ENCODE data around the gene TLR8.

TLR8 gene

GRCh38 chrX:12906046-12906761 lies at the start of gene TLR8:
TSS of gene TLR8 (plus strand) at chrX:12906620. CDS start at chrX:12906707, 87 bp downstream.
- DNase-seq (ENCODE audit: low spot score), result no peak

- DNase-seq (ENCODE audit: low spot score), result no peak
Measured at GRCh38 chrX:12865359-12865758, 41.1 kb upstream of the TLR8 start.

GRCh38 chrX:12866451-12867377 lies 39.7 kb upstream of the TLR8 start, which contains the start of gene TLR7:
TSS of gene TLR7 (plus strand) at chrX:12867072. CDS start at chrX:12867579, 507 bp downstream.
- DNase-seq (ENCODE audit: low spot score), result no peak

- no peak for DNase-seq (ENCODE audit: low spot score)
Measured at GRCh38 chrX:12867685-12868084, 38.7 kb upstream of the TLR8 start.

- DNase-seq (ENCODE audit: low spot score), result no peak
Measured at GRCh38 chrX:12868747-12869146, 37.7 kb upstream of the TLR8 start.

GRCh38 chrX:12871257-12871656 lies 35.2 kb upstream of the TLR8 start:
- no peak for DNase-seq (ENCODE audit: low spot score)

GRCh38 chrX:12872741-12873140 lies 33.7 kb upstream of the TLR8 start:
- no peak for DNase-seq (ENCODE audit: low spot score)

GRCh38 chrX:12874581-12874980 lies 31.8 kb upstream of the TLR8 start:
- no peak for DNase-seq (ENCODE audit: low spot score)

- DNase-seq (ENCODE audit: low spot score), result no peak
Measured at GRCh38 chrX:12877386-12877785, 29.0 kb upstream of the TLR8 start.

GRCh38 chrX:12878536-12878935 lies 27.9 kb upstream of the TLR8 start:
- DNase-seq (ENCODE audit: low spot score), result no peak

- DNase-seq (ENCODE audit: low spot score), result no peak
Measured at GRCh38 chrX:12881914-12882313, 24.5 kb upstream of the TLR8 start.

GRCh38 chrX:12885508-12885907 lies 20.9 kb upstream of the TLR8 start:
- no peak for DNase-seq (ENCODE audit: low spot score)

GRCh38 chrX:12886545-12886944 lies 19.9 kb upstream of the TLR8 start:
- no peak for DNase-seq (ENCODE audit: low spot score)

GRCh38 chrX:12887141-12887540 lies 19.3 kb upstream of the TLR8 start:
- DNase-seq (ENCODE audit: low spot score), result no peak

- no peak for DNase-seq (ENCODE audit: low spot score)
Measured at GRCh38 chrX:12887767-12888166, 18.7 kb upstream of the TLR8 start.

GRCh38 chrX:12890467-12890866 lies 16.0 kb upstream of the TLR8 start:
- DNase-seq (ENCODE audit: low spot score), result no peak

- DNase-seq (ENCODE audit: low spot score), result no peak
Measured at GRCh38 chrX:12891171-12891570, 15.2 kb upstream of the TLR8 start.

GRCh38 chrX:12891915-12892506 lies 14.4 kb upstream of the TLR8 start:
- no peak for DNase-seq (ENCODE audit: low spot score)

GRCh38 chrX:12892716-12893115 lies 13.7 kb upstream of the TLR8 start:
- DNase-seq (ENCODE audit: low spot score), result no peak

- peak; percentile 29 for DNase-seq (ENCODE audit: low spot score)
Measured at GRCh38 chrX:12894074-12895030, 12.1 kb upstream of the TLR8 start.

- DNase-seq (ENCODE audit: low spot score), result no peak
Measured at GRCh38 chrX:12895866-12896265, 10.6 kb upstream of the TLR8 start.

- DNase-seq (ENCODE audit: low spot score), result no peak
Measured at GRCh38 chrX:12896935-12897334, 9.5 kb upstream of the TLR8 start.

Data from D341Med (cell line).